Fibroblast of skin of left biceps (primary cell): Measurements from ENCODE around the gene CLIC2.
A peak's percentile ranks its signal among the peaks of the same experiment; 100 is the strongest.
"Not testable (repeated sequence)": the region's sequence is repeated elsewhere in the genome, so short reads cannot be mapped to it uniquely, and the experiment has no call there.

Source experiments
- DNase-seq, 2 experiments: peaks; one replicate each; pipeline ENCODE4 v3.0.0-alpha.2; 2013; ENCODE audit warnings: low read depth in 2 of 2

The CLIC2 gene

DNA sequence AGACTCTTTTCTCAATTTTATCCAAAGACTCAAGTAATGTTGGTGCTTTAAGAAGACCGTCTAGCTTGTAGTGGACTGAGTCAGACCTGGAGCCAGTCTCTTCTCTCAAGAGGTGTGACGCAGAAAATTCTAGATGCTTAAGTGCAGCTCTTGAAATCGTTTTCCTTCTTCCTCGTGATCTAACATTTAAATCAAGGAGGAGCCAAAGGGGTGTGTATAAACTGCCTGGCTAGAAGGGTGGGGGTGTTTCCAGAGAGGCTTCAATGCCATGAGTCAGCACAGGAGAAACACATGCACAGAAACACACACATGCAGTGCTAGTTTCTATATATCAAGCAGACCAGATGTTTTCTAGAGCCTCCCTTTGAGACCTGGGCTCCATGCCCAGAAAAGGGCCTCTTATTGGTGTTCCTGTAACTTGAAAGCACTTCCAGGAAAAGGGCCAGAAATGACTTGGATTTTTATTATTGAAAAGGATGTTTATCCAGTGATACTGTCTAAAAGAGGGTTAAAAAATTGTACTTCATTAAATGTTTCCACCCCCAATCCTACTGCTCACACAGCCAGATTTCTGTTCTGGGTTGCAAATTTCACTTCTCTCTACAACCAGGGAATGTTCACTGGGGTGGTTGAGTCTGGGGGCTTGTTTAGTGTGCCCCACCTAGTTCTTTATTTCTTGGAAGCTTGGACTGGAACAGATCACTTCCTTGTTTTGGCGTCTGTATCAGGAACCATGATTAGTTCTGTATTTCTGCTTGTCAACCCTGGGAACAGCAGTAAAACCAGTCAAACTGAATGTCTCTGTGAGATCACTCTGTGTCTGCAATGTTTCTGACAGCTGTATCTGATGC is at the start of gene CLIC2:
Gene CLIC2 (minus strand): TSS at position 129 of the 851 bp plus-strand sequence. CDS start 187 bp downstream, outside the sequence.
- DNase-seq: peak; percentile 69 to 72

DNA sequence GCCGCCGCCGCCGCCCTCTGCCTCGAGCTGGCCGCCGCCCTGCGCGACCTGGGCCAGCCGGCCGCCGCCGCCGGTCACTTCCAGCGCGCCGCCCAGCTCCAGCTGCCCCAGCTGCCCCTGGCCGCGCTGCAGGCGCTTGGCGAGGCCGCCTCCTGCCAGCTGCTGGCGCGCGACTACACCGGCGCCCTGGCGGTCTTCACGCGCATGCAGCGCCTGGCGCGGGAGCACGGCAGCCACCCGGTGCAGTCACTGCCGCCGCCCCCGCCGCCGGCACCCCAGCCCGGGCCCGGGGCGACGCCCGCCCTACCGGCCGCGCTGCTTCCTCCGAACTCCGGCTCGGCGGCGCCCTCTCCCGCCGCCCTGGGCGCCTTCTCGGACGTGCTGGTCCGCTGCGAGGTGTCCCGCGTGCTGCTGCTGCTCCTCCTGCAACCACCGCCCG is 48.1 kb upstream of the CLIC2 start:
- not testable (repeated sequence) for DNase-seq

DNA sequence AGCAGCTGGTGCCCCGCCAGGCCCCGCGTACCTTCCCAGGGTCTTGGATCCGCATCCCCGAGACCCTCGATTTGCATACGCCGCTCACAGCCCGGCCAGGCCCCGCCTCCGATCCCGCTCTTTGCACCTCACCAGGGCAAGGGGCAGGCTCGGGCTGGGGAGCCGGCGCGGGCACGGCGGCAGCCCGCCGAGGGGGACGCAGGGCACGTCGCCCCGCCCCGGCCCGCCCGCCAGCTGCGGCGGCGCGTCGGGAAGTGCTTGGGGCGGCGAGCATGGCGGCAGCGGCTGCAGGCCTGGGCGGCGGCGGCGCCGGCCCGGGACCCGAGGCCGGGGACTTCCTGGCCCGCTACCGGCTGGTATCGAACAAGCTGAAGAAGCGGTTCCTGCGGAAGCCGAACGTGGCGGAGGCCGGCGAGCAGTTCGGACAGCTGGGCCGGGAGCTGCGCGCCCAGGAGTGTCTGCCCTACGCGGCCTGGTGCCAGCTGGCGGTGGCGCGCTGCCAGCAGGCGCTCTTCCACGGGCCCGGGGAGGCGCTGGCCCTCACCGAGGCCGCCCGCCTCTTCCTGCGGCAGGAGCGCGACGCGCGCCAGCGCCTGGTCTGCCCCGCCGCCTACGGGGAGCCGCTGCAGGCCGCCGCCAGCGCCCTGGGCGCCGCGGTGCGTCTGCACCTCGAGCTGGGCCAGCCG is 47.6 kb upstream of the CLIC2 start, which contains the start of gene F8A2:
Gene F8A2 (plus strand): TSS at position 253 of the 686 bp plus-strand sequence. CDS start 20 bp downstream, at position 273.
- DNase-seq: not testable (repeated sequence)

DNA sequence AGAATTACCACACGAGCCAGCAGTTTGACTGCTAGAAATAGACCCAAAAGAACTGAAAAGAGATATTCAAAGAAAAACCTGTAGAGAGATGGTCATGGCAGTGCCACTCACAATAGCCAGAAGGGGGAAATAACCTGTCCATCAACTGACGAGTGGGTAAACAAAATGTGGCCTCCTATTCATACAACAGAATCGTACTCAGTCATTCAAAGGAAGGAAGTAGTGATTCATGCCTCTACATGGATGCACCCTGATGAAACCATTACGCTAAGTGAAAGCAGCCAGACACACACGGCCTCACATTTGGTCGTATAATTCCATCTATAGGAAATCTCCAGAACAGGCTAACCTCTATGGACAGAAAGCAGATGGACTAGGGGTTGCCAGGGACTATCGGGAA is 45.4 kb upstream of the CLIC2 start:
- DNase-seq: not testable (repeated sequence)

DNA sequence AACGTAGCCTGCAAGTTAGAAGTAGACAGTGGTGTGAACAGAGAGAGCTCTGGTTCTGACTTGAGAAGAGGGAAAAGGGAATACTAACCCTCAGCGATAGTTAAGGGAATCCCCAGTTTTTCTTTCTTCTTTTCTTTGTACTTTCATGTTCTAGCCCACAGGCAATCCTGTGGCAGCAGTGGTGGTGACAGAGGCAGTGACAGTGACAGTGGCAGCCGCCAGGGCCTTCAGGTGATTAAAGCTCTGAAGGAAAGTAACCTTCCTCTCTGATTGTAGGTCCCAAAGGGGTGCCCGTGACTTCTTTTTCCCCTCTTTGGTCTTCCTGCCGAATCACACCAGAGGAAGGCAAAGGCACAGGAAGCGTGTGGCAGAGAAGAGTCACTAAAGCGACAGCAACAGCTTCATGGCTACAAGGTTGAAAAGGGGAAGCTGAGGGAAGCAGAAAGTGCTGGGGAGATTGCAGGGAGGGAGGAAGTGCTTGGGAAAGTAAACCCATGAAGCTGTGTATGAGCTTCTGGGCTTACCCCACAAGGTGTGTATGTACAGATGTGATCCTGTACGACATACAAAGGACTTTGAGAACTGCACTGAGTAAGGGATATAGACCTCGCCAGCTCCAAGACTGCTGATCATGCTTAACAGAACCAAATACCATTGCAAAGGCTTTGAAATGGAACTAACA is 39.5 kb upstream of the CLIC2 start:
- DNase-seq: not testable (repeated sequence)

DNA sequence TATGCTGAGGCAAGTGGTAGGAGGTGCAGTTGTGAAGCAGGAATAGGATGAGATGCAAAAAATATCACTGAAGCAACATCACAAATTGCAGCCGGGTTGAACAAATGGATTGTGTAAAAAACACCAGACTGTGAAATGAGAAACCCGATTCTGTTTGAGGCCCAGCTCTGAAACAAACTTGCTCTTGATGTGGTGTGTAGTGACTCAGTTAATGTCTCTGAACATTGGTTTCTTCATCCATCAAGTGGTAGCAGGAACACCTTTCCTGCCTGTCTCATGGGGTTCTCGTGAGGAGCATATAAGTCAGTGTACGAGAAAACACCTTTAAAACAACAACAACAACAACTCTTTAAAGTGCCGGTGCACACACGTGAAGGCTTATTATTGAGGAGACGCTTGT is 29.3 kb upstream of the CLIC2 start:
- not testable (repeated sequence) for DNase-seq

DNA sequence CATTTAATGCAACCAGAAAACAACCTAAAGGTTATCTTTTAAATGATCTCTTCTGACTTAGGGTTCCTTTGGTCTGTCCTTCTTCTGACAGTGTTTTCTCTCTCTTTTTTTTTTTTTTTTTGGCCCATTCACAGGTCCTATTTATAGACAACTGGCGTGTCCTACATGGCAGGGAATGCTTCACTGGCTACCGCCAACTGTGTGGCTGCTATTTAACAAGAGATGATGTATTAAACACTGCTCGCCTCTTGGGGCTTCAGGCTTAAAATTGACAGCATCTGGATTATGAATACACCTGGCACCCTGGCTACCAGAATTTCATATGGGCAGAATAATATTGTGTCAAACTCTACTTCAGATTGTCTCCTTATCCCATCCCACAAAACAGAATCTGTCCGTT is 15.0 kb upstream of the CLIC2 start:
- DNase-seq: not testable (repeated sequence)

DNA sequence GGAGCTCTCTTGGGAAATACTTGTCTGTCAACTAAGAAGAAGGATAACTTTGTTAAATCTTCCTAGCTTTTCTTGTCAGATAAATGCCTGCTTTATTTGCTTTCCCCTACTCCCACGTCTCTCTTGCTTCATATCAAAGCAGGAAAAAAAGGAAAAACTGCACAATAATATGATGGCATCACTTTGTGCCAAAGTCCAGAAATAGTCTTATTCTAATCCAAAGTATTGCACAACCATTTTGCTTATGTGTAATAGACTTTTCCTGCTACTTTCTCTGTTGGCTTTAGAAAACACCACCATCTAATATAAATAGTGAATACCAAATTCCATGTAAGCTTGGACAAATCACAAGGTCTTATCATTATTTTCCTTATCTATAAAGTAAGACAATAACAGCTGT is 11.3 kb upstream of the CLIC2 start:
- DNase-seq: not testable (repeated sequence)

DNA sequence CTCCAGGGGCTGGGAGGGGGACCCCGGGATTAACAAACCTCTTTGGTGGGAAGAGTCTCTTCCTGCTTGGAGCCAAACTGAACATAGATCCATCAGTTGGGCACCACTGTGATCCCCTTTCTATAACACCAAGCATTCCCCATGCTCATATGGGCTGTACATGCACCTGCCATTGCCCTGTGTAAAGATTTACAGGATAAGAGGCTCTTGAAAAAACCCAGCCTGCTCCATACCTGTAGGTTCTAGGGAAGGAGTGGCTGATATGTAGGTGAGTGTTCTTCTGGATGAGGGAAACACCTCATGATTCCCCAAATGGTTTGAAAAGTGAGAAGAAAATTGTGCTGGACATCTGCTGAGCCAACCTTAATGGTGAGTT is 911 bp upstream of the CLIC2 start:
- DNase-seq: not testable (repeated sequence)

DNA sequence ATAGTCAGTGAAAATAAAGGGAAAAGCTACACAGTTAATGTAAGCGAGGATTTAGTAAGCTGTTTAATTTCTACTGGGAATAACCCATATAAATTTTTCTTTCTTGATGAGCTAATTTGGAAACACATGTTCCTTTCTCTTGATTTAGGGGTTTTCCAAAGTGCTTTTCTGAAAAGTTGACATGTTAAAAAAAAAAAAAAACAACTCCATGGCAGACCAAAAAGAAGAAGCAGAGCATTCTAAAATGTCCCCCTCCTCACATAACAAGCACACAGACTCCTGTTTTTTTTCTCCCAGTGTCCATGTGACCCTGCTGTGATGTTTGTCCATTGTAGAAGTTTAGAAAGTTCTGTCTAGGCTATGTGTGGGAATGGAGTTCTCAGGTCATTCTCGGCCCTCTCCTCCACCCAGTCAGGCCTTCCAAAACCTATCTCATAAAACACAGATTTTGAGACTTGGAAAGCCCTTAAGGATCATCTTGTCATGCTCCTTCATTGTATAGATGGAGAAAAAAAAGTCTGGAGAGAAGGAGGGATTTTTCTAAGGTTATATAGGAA is 792 bp downstream of the CLIC2 start:
- DNase-seq: no peak

DNA sequence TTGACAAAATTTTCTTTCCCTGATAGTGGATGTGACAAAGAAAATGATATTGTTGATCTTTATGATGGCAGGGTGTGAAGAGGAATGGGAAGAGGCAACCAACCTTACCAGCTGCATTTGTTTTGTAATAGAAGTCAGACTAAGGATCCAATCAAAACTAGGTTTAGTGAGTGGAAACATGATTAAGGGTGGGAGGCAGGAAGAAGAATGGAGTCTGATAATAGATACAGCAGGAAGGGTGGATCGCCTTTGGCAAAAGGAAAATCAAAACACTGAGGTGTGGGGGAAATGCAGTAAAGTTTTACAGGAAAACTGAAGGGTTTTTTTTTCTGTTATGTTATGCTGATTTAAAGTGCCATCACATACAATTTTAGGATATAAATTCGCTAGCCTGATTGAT is 3.4 kb downstream of the CLIC2 start:
- no peak for DNase-seq

DNA sequence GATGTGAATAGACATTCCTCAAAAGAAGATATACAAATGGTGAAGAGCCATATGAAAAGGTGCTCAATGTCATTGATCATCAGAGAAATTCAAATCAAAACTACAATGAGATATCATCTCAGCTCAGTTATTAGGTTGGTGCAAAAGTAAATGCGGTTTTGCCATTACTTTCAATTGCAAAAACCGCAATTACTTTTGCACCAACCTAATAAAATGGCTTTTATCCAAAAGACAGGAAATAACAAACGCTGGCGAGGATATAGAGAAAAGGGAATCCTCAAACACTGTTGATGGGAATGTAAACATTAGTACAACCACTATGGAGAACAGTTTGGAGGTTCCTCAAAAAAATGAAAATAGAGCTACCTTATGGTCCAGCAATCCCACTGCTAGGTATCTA is 5.1 kb downstream of the CLIC2 start:
- DNase-seq: no peak

DNA sequence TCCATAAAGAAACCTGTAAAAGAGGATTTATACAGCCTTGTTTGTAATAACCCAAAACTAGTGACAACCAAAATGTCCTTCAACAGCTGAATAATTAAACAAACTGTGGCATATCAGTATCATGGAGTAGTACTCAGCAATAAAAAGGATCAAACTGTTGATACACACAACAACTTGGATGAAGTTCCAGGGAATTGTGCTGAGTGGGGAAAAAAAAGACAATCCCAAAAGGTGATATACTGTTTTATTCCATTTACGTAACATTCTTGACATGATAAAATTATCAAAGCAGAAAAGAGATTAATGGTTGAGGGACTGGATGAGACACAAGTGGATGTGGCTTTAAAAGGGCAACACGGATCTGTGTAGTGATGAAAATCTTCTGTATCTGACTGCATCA is 7.8 kb downstream of the CLIC2 start:
- DNase-seq: no peak

DNA sequence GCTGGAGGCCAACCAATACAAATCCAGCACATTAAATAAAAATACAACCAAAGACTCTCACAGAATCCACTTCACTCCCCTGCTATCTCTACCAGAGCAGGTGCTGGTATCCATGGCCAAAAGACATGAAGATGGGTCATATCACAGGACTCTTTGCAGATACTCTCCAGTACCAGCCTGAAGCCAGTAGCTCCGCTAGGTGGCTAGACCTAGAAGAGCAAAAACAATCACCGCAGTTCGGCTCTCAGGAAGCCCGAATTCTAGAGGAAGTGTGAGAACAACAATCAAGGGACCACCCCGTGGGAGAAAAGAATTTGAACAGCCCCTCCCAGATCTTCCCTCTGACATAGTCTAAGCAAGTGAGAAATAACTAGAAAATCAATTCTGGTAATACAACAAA is 20.2 kb downstream of the CLIC2 start:
- DNase-seq: no peak

DNA sequence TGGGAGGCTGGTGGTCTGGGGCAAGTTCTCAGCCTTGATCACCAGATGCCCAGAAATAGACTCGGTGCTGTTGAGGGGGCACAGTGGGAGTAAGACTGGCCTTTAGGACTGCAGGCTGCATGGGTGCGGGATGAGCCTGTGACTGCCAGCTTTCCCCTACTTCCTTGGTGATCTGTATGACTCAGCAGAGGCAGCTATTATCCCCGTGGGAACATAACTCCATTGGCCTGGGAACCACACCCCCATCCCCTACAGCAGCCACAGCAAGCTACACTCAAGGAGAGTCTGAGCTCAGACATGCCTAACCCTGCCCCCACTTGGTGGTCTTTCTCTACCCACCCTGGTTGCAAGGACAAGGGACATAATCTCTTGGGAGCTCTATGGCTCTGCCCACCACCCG is 20.6 kb downstream of the CLIC2 start:
- DNase-seq: no peak

DNA sequence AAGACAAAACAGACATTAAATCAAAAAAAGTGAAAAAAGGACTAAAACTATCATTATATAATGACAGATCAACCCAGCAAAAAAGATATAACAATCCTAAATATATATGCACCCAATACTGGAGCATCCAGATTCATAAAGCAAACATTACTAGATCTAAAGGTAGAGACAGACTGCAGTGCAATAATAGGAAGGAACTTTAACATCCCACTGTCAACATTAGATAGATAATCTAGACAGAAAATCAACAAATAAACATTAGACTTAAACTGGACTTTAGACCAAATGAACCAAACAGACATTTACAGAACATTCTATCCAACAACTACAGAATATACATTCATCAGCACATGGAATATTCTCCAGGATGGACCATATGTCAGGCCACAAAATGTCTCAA is 40.6 kb downstream of the CLIC2 start:
- no peak for DNase-seq

DNA sequence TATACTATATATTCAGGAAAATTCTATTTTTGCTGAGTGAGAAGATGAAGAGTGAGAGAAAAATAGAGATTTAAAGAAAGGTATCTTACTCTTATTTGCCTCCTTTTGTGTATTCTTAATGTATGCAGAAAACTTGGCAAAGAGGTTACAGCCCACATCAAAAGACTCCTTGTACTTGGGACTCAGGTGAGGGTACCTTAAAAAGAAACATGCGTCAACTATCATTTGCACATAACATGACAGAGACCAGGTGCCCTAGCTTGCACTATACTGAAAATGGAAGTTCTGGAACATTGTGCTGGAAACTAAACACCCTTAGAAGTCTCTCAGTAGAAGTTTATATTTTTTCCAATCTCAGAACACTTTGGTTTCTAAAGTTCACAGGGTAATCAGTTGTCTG is 54.5 kb downstream of the CLIC2 start:
- DNase-seq: no peak

DNA sequence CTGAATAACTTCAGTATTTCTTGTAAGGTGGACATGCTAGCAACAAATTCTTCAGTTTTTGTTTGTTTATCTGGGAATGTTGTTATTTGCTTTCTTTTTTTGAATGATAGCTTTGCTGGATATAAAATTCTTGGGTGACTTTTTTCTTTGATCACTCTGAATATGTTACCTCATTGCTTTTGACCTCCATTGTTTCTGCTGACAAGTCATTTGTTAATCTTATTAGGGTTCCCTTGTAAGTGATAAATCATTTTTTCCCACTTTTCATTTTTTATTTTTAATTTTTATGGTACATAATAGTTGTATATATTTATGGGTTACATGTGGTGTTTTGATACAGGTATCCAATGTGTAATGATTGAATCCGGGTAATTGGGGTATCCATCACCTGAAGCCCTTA is 63.4 kb downstream of the CLIC2 start:
- no peak for DNase-seq

DNA sequence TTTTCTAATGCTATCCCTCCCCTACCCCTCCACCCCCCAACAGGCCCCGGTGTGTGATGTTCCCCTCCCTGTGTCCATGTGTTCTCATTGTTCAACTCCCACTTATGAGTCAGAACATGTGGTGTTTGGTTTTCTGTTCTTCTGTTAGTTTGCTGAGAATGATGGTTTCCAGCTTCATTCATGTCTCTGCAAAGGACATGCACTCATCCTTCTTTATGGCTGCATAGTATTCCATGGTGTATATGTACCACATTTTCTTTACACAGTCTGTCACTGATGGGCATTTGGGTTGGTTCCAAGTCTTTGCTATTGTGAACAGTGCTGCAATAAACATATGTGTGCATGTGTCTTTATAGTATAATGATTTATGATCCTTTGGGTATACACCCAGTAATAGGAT is 66.4 kb downstream of the CLIC2 start:
- DNase-seq: not testable (repeated sequence)

DNA sequence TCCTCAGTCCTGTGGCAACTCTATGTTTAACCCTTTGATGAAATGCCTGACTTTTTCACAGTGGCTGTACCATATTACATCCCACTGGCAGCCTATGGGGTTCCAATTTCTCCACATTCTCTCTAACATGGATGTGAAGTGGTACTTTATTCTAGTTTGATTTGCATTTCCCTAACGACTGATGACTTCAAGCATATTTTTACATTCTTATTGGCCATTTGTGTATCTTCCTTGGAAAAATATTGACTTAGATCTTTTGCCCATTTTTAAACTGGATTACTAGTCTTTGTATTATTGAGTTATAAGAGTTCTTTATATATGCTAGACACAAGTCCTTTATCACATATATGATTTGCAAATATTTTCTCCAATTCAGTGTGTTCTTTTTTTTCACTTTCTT is 68.0 kb downstream of the CLIC2 start:
- DNase-seq: no peak

DNA sequence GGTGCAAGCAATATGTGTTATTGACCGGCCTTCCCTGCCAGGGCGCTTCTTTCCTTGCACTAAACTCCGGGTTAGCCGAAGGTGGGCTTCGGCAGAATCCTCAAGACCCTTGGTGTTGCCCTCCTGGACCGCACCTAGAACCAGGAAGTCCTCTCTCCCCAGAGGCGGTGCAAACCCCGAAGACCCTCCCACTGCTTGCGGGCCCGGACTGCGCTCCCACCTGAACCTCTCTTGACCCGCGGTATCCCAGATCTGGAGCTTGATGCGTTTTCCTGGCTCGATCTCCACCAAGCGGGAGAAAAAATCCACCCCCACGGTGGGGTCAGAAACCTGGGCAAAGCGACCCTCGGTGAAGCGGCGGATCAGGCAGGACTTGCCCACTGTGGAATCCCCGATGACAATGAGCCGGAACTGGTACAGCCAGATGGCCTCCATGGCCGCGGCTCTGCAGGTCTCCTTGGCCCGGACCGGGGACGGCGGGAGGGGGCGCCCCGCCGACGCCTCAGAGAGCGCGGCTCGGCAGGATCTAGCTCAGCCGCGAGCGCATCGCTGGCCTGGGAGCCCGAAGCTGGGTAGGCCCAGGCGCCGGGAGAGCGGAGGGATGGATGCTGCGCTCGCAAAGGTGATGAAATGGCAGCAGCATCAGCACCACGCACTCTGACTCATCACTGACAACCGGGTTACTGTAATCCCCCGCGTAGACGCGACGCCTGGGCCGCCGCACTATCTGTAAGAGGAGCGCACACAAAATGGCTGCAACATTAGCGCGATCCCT is 70.4 kb downstream of the CLIC2 start, which contains the start of gene RAB39B:
Gene RAB39B (minus strand): TSS at position 638 of the 775 bp plus-strand sequence. CDS start 203 bp downstream, at position 435.
- DNase-seq: peak; percentile 17 to 20
